Measurements from ENCODE around the gene TRIM33.
"Not testable (repeated sequence)": the region's sequence is repeated elsewhere in the genome, so short reads cannot be mapped to it uniquely, and the experiment has no call there.

TRIM33 gene

DNA sequence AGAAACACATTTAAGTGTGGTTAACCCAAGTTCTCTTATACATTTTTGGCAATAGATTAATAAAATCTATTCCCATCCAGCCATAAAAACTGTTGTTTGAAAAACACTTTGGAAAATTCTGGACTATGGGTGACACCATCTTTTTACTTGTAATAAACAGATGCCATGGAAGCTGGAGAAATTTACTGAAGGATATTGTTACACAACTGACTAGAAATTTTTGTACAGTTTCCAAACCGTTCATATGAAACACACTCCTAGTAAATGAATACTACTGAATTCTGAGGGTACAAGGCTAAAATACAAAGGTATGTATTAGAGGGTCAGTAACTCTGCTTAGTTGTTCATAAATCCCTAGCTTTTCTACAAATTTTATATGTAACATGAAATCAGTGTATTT is 48.7 kb downstream of the TRIM33 start:
- DNase-seq, result no peak

DNA sequence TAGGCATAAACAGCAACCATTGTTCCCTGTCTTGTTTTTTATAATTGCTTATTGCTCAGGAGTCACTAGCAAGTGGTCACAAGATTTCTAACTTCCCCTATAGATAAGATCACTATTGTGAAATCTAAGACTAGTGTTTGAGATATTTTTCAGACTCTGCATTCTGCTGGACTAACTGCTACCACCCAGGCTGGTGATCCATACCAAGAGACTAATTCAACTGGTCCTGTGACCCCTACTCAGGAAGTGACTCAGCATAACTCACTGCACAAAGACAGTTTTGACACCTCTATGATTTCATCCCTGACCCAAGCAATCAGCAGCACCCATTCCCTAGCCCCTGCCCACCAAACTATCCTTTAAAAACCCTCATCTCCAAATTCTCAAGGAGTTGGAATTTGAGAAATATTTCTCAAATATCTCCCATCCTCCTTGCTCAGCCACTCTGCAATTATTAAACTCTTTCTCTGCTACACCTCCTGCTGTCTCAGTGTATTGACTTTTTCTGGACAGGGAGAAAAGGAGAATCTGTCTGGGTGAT is 52.7 kb downstream of the TRIM33 start:
- no peak for DNase-seq

- no peak for DNase-seq
These were observed 53.2 kb downstream of the TRIM33 start for GRCh38 chr1:114457675-114458236.

DNA sequence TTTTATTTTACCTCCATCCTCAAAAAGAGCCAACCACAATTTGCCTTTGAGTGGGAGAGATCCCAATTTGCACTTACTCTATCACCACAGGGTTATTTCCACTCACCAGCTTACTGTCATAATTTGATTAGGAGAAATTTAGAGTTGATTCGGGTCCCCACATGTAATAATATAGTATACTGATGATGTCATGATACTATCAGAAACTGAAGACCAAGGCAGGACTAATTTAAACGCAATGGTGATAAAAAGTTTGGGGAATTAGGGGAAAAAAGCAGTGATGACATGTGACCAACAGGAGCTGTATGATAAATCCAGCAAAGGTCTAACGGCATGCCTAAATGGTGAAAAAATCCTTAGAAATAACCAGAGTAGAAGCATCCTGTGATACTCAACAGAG is 54.4 kb downstream of the TRIM33 start:
- DNase-seq, result no peak

- no peak for DNase-seq
These were observed 55.8 kb downstream of the TRIM33 start for GRCh38 chr1:114455102-114455785.

- no peak for DNase-seq
These were observed 56.5 kb downstream of the TRIM33 start for GRCh38 chr1:114454539-114454938.

- DNase-seq, result no peak
These were observed 57.6 kb downstream of the TRIM33 start for GRCh38 chr1:114453361-114453784.

- DNase-seq, result no peak
These were observed 62.5 kb downstream of the TRIM33 start for GRCh38 chr1:114448370-114449036.

- no peak for DNase-seq
These were observed 64.8 kb downstream of the TRIM33 start for GRCh38 chr1:114446198-114446597.

DNA sequence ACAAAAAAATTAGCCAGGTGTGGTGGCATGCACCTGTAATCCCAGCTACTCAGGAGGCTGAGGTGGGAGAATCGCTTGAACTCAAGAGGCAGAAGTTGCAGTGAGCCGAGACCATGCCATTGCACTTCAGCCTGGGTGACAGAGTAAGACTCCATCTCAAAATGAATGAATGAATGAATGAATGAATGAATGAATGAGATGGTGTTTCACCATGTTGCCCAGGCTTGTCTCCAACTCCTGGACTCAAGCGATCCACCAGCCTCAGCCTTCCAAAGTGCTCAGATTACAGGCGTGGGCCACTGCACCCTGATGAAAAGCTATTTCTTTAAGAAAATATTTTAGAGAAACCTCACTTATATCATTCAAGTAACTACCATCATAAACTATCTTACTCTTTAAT is 67.8 kb downstream of the TRIM33 start:
- not testable (repeated sequence) for DNase-seq

- DNase-seq, result no peak
These were observed 69.7 kb downstream of the TRIM33 start for GRCh38 chr1:114441332-114441731.

DNA sequence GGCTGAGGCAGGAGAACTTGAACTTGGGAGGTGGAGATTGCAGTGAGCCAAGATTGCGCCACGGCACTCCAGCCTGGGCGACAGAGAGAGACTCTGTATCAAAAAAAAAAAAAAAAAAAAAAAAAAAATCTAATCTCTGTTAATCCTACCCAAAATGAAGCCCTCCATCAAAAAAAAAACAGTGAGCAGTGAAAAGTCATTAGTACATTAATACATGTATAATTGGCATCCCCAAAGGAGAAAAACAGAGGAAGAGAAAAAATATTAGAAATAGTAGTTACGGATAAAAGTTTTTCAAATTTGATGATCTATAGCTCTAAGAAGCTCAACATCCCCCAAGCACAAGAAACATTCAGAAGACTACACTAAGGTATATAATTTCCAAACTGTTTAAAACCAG is 71.6 kb downstream of the TRIM33 start:
- DNase-seq, result no peak

DNA sequence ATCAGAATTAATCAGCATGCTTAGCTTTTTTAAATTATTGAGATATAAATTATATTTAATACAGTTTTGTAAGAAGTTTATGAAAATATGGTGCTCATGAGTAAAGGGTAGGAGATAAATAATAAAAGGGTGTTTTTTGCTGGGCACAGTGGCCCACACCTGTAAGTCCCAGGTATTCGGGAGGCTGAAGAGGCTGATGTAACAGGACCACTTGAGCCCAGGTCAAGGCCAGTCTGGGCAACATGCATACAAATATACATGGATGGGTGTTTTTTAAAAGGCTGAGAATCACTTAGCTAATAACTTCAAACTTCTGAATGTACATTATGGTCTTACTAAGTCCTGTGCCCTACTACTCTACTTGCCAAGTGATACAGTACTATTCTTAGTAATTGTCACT is 73.2 kb downstream of the TRIM33 start:
- no peak for DNase-seq

DNA sequence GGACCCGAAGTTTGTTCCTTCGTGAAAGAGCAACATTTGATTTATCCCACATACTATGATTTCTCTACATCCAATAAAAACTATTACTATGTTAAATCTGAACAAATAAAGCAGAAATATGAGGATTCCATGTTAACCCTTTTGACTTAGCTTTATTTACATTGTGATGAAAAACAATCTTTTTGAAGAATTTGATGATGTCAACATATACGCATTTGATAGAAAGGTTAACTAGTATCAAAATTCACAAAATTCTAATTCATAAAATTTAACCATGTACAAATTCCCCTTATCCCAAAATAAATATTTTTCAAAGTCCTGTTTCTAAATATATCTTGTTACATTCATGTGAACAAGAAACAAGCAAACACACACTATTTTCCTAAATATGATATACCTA is 74.2 kb downstream of the TRIM33 start:
- DNase-seq, result no peak

DNA sequence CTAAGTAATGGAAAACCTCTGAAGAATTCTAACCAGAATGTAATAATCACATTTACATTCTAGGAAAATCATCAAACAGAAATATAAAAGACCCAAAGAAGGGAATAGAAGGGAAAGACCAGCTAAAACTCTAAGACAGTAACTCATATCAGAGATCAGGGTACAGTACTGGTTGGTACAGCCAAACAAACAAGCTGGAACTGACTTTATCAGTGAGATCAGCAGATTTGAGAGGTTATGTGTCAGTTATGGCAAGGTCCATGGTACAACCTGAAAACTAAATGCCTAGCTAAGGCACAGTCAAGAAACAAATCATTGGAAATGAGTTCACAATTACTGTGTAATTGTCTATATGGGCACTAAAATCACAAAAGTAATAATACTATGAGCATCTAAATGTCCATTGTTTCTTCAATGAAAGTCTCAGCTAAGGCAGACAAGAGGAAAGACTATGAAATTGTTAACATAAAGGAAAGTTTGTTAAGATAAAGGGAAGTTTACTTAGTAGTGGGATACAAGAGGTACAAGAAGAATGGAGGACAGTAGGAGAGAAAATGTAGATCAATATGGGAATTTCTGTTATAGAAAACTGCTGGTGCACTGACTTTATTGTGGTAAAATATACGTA is 75.8 kb downstream of the TRIM33 start:
- DNase-seq, result no peak

- no peak for DNase-seq
These were observed 80.0 kb downstream of the TRIM33 start for GRCh38 chr1:114431026-114431425.

DNA sequence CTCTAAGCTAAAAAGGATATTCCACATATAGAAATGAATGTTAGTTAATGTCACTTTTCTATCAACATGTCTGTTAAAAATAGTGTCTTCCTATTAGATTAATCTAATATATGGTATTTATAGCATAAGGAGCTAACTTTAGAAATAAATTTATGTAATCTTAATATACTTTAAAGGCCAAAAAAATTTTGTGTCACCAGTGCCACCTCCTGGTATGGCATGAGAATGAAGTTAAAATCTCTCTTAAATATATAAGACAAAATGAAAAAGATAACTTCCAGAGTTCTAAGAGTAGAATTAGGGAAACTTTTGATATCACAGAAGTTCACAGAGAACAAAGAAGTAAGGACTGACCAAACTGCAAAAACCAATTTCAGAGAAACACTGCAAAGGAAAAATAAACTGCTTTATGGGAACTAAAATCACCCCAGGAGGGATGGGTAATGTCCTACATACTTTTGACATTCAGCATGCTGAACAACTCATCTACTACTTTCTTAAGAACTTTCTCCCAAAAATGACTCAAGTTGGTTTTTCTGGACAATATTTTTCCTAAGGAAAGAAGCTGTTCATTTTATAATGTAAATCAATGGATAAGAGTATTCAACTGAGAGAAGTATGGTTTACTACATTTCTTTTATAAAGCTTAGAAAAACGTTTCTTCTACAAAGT is 82.8 kb downstream of the TRIM33 start:
- no peak for DNase-seq

DNA sequence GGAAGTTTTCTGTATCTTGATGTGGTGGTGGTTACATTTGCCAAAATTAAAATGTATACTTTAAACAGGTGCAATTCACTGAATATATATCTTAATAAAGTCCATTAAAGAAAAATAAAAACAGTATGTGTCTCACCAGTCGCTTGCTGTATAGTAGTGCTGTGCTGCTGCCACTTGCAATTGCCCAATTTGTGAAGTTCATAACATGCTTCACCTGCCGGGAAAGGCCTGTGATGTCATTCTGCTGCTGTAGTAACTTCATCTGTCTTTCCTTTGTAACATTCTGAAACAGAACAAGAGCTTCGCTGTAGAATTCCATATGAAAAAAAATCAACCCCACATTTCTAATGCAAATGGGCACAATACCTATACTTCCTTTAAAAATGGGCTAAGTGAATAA is 83.4 kb downstream of the TRIM33 start:
- no peak for DNase-seq

GRCh38 chr1:114423455-114423854 is 87.5 kb downstream of the TRIM33 start:
- no peak for DNase-seq

- not testable (repeated sequence) for DNase-seq
These were observed 92.1 kb downstream of the TRIM33 start for GRCh38 chr1:114418948-114419347.

DNA sequence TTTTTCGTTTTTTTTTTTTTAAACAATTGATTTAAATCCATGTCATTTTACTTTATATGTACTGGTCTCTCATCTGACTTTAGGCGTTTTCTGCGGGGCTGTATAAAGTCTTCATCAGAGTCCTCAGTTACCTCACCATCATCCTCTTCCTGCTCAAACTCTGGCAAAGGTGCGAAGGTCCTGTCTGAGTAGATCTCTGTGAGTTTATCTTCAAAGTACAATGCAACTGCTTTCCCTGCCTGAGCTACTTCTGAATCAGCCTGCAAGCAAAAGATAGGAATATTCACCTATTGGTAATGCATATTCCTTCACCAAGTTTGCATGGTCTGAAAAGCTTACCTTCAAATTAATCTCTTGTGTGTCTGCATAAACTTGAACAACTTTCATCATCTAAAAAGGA is 113.4 kb downstream of the TRIM33 start:
- DNase-seq, result no peak

DNA sequence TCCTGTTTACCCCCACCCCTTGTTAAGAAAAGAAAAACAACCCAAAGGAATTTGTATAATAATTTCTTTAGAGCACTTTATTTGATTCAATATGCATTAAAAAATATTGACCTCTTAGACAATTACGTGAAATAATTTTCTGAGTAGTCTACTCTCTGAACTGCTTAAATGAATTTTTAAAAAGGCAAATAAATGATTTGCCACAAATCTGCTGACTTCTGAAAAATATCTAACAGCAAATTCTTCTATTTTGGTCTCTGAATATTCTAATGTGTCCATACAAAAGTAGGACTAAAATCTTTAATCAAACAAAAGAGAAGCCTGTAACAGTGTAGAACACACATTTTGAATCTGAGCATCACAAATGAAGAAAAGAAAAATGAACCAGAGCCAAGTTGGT is 115.1 kb downstream of the TRIM33 start:
- no peak for DNase-seq

DNA sequence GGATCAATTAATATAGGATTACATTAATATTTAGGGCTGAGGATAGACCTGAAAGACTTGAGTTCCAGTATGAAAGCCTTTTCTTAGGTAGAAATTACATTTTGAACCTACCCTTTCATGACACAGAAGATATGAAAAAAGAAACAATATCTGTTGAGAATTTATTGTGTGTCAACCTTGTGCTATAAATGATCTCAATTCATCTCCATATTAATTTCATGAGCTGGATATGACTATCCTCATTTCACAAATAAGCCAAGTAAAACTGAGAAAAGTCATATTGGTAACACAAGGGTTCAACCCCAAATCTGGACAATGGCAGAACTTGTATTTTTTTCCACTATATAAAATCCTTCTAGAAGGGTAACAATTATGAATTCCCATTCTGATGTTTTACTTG is 120.0 kb downstream of the TRIM33 start:
- no peak for DNase-seq
